ENCODE results near the gene CSMD2.

- TF ChIP-seq EZH2 (IDR thresholded peaks at IDR 0.05) (no peak), CTCF (IDR thresholded peaks at IDR 0.05) (no peak), EZH2phosphoT487 (IDR thresholded peaks at IDR 0.05) (no peak)
Measured at GRCh38 chr1:34052565-34052964, 112.5 kb downstream of the CSMD2 start.

Measured in neural progenitor cell (in vitro differentiated cells).